SK-N-SH (cell line): ENCODE results near the gene USP40. TPM values are rescaled to one million over a fixed set of nuclear protein-coding genes. Genes with fewer than 3 reads are reported as not detected.

Experiments used
- CTCF ChIA-PET: fragments of 300-600, 350-600 bp; formaldehyde crosslinking; extraction: SDS; loops from one replicate; lab custom pipeline; 2021; lab: Yijun Ruan, JAX
- POLR2A ChIA-PET: fragments of 350-600 bp; sonication (Branson Sonifier 250); formaldehyde crosslinking; extraction: SDS; loops from one replicate; lab custom pipeline; 2020; ENCODE audit warnings: antibody characterized with exemption, inconsistent platforms; lab: Yijun Ruan, JAX
- DNase-seq: peaks from one replicate; pipeline ENCODE4 v3.0.0; 2012
- H2AFZ ChIP-seq: fragments of 200-600 bp; sonication (generic); 2 replicates; pipeline ENCODE4 v1.8.1; 2016; ENCODE audit warnings: antibody characterized with exemption, mild to moderate bottlenecking, low read depth
- H3F3A ChIP-seq: fragments of 200-600 bp; sonication (generic); replicated peaks from 2 replicates; pipeline ENCODE3; 2016; ENCODE audit warnings: antibody characterized with exemption, mild to moderate bottlenecking; ENCODE audit not compliant: insufficient read depth
- H3K27ac ChIP-seq, 2 experiments: fragments of 200-500 bp in 1 of 2; fragments of 200-600 bp in 1 of 2; sonication (Bioruptor generic) in 1 of 2; sonication (generic), shearing (Covaris generic) in 1 of 2; 2 replicates each; pipeline versions ENCODE4 v1.5.1 to v1.6.1; 2014 to 2016; ENCODE audit warnings: low read depth in 2 of 2, inconsistent platforms in 1 of 2, low read length in 1 of 2, mild to moderate bottlenecking in 1 of 2, mixed read lengths in 1 of 2
- H3K27me3 ChIP-seq: fragments of 200-600 bp; sonication (generic), shearing (Covaris generic); 2 replicates; pipeline ENCODE4 v1.6.1; 2016; ENCODE audit warnings: mixed run types; ENCODE audit not compliant: insufficient read depth
- H3K36me3 ChIP-seq, 2 experiments: fragments of 200-500 bp in 1 of 2; fragments of 200-600 bp in 1 of 2; sonication (Bioruptor generic) in 1 of 2; sonication (generic) in 1 of 2; replicated peaks in 1 of 2; 2 replicates each; pipeline versions ENCODE3 to v1.5.1; 2014 to 2016; ENCODE audit warnings: low read length in 1 of 2, mild to moderate bottlenecking in 1 of 2; ENCODE audit not compliant: insufficient read depth in 2 of 2, control insufficient read depth in 1 of 2
- H3K4me1 ChIP-seq, 2 experiments: fragments of 200-500 bp in 1 of 2; fragments of 200-600 bp in 1 of 2; sonication (Bioruptor generic) in 1 of 2; sonication (generic), shearing (Covaris generic) in 1 of 2; 2 replicates each; pipeline versions ENCODE4 v1.5.1 to v1.6.1; 2014 to 2016; ENCODE audit warnings: low read depth in 1 of 2, low read length in 1 of 2, mixed run types in 1 of 2; ENCODE audit not compliant: insufficient read depth in 2 of 2, control insufficient read depth in 1 of 2
- H3K4me2 ChIP-seq: fragments of 200-600 bp; sonication (generic), shearing (Covaris generic); 2 replicates; pipeline ENCODE4 v1.6.1; 2017; ENCODE audit warnings: mixed run types
- H3K4me3 ChIP-seq, 2 experiments: fragments of 200-500 bp in 1 of 2; fragments of 200-600 bp in 1 of 2; sonication (Bioruptor generic) in 1 of 2; sonication (generic), shearing (Covaris generic) in 1 of 2; 2 replicates each; pipeline versions ENCODE4 v1.5.1 to v1.8.1; 2014 to 2016; ENCODE audit warnings: low read depth in 2 of 2, inconsistent platforms in 1 of 2, low read length in 1 of 2, mild to moderate bottlenecking in 1 of 2, mixed read lengths in 1 of 2, moderate library complexity in 1 of 2
- H3K79me2 ChIP-seq: fragments of 200-600 bp; sonication (generic); 2 replicates; pipeline ENCODE4 v1.8.1; 2017; ENCODE audit warnings: mild to moderate bottlenecking; ENCODE audit not compliant: insufficient read depth
- H3K9ac ChIP-seq: fragments of 200-600 bp; sonication (generic); 2 replicates; pipeline ENCODE4 v1.6.1; 2017; ENCODE audit warnings: mixed run types
- H3K9me2 ChIP-seq: fragments of 200-600 bp; sonication (generic); 2 replicates; pipeline ENCODE4 v1.6.1; 2017; ENCODE audit warnings: mixed run types
- H3K9me3 ChIP-seq: fragments of 200-600 bp; sonication (generic); 2 replicates; pipeline ENCODE4 v1.6.1; 2017; ENCODE audit warnings: mixed run types, mild to moderate bottlenecking, moderate library complexity
- H4K20me1 ChIP-seq: fragments of 200-600 bp; sonication (generic); 2 replicates; pipeline ENCODE4 v1.6.1; 2017; ENCODE audit warnings: mild to moderate bottlenecking, mixed run types; ENCODE audit not compliant: insufficient read depth
- ELF1 ChIP-seq: IDR thresholded peaks from 2 replicates; pipeline ENCODE4 v1.4.0; 2012
- EP300 ChIP-seq, 2 experiments: IDR thresholded peaks; 2 replicates each; pipeline versions ENCODE4 v1.4.0 to v1.6.1; 2012; ENCODE audit warnings: borderline replicate concordance in 1 of 2, low read depth in 1 of 2, low read length in 1 of 2
- FOSL2 ChIP-seq: IDR thresholded peaks from 2 replicates; pipeline ENCODE4 v1.4.0; 2012; ENCODE audit warnings: low read depth, mild to moderate bottlenecking, moderate library complexity, borderline replicate concordance
- FOXJ3 ChIP-seq: sonication (generic); formaldehyde crosslinking; IDR thresholded peaks from 2 replicates; pipeline ENCODE4 v1.5.1; 2020; ENCODE audit warnings: mild to moderate bottlenecking, missing genetic modification reagents
- FOXM1 ChIP-seq: IDR thresholded peaks from 2 replicates; pipeline ENCODE4 v1.4.0; 2012; ENCODE audit warnings: low read depth, mild to moderate bottlenecking
- GATA2 ChIP-seq: sonication (generic); formaldehyde crosslinking; IDR thresholded peaks from 2 replicates; pipeline ENCODE4 v1.5.0; 2020; ENCODE audit warnings: mild to moderate bottlenecking, missing genetic modification reagents
- MXI1 ChIP-seq: IDR thresholded peaks from 2 replicates; pipeline ENCODE4 v1.6.1; 2012; ENCODE audit warnings: mild to moderate bottlenecking, low read depth, low read length, improper control_type of control experiment
- NFIC ChIP-seq: IDR thresholded peaks from 2 replicates; pipeline ENCODE4 v1.4.0; 2012; ENCODE audit warnings: borderline replicate concordance
- NRF1 ChIP-seq: IDR thresholded peaks from 2 replicates; pipeline ENCODE4 v1.6.1; 2012; ENCODE audit warnings: low read depth, mild to moderate bottlenecking, low read length
- POLR2AphosphoS5 ChIP-seq: IDR thresholded peaks from 2 replicates; pipeline ENCODE4 v1.6.1; 2012; ENCODE audit warnings: low read depth, low read length
- RCOR1 ChIP-seq: fragments of 150-350 bp; IDR thresholded peaks from 2 replicates; pipeline ENCODE4 v1.6.1; 2017; ENCODE audit warnings: antibody characterized with exemption, low read length
- RXRA ChIP-seq: IDR thresholded peaks from 2 replicates; pipeline ENCODE4 v1.4.0; 2012; ENCODE audit warnings: low read depth, mild to moderate bottlenecking, borderline replicate concordance
- SMC3 ChIP-seq: IDR thresholded peaks from 2 replicates; pipeline ENCODE4 v1.6.1; 2012; ENCODE audit warnings: low read depth, low read length, improper control_type of control experiment
- TAF1 ChIP-seq: IDR thresholded peaks from 2 replicates; pipeline ENCODE4 v1.6.1; 2012; ENCODE audit warnings: low read depth, mild to moderate bottlenecking, low read length, moderate library complexity, borderline replicate concordance
- TCF12 ChIP-seq: IDR thresholded peaks from 2 replicates; pipeline ENCODE4 v1.4.0; 2012
- TEAD4 ChIP-seq: IDR thresholded peaks from 2 replicates; pipeline ENCODE4 v1.4.0; 2012; ENCODE audit warnings: mild to moderate bottlenecking, borderline replicate concordance; ENCODE audit not compliant: insufficient read depth
- USF1 ChIP-seq: IDR thresholded peaks from 2 replicates; pipeline ENCODE4 v1.4.0; 2012; ENCODE audit warnings: low read depth, borderline replicate concordance
- USF2 ChIP-seq: fragments of 150-350 bp; IDR thresholded peaks from 2 replicates; pipeline ENCODE4 v1.6.1; 2017; ENCODE audit warnings: antibody characterized with exemption, low read length, low read depth, borderline replicate concordance
- ZBTB33 ChIP-seq: IDR thresholded peaks from 2 replicates; pipeline ENCODE4 v1.4.0; 2012; ENCODE audit warnings: low read depth, borderline replicate concordance
- WGBS: methylation state at CpG from one replicate; pipeline ENCODE4 v1.1.6; 2017; ENCODE audit warnings: low lambda C conversion rate; 5-methylcytosine and 5-hydroxymethylcytosine counted together
- polyA plus RNA-seq, 3 experiments: library from polyadenylated mRNA; depleted of rRNA; stranded (reverse); fragments of >200 nt; gene quantifications; 2 replicates each; pipeline ENCODE4 v1.2.3, GENCODE V29; 2012
- TF ChIP-seq, protein P1 (sequence below): fragments of 150-350 bp; IDR thresholded peaks from 2 replicates; pipeline ENCODE4 v1.6.1; 2016; ENCODE audit warnings: mild to moderate bottlenecking, low read depth, low read length

USP40 gene
- polyA plus RNA-seq, 1 of the 3 experiments (the other 2 are of a cell fraction) = 37.0 TPM

GRCh38 chr2:233455491-233455890 lies 111.1 kb downstream of the USP40 start:
- Histone ChIP-seq H2AFZ (no peak overlapping the region), H3K4me2 (no peak overlapping the region), H3K36me3 (peaks cover 0 to 57% of the 10 kb centered on the region in 2 experiments), H3K4me3 (no peak overlapping the region), H3K9ac (no peak overlapping the region), H3K27ac (no peak overlapping the region), H3K9me2 (no peaks in the 10 kb centered on the region), H3K79me2 (no peaks in the 10 kb centered on the region), H3K4me1 (no peaks in the 10 kb centered on the region), H3K27me3 (no peaks in the 10 kb centered on the region), H3K9me3 (no peaks in the 10 kb centered on the region), H4K20me1 (no peaks in the 10 kb centered on the region), H3F3A (no peaks in the 10 kb centered on the region)
- DNase-seq = no peak
- TF ChIP-seq ELF1 (no peak), GATA2 (CRISPR knock-in tag) (no peak), TEAD4 (no peak), RCOR1 (no peak), FOSL2 (no peak), NFIC (no peak), ZBTB33 (no peak), TCF12 (no peak), SMC3 (no peak), MXI1 (no peak), FOXM1 (no peak), EP300 (IDR thresholded peaks at IDR 0.05; ENCODE audit: borderline replicate concordance in 1 of 2, low read depth in 1 of 2, low read length in 1 of 2) (no peak), RXRA (no peak), USF1 (no peak), NRF1 (no peak), TAF1 (no peak), POLR2AphosphoS5 (no peak), FOXJ3 (CRISPR knock-in tag) (no peak), USF2 (no peak)
- TF ChIP-seq, protein P1, sequence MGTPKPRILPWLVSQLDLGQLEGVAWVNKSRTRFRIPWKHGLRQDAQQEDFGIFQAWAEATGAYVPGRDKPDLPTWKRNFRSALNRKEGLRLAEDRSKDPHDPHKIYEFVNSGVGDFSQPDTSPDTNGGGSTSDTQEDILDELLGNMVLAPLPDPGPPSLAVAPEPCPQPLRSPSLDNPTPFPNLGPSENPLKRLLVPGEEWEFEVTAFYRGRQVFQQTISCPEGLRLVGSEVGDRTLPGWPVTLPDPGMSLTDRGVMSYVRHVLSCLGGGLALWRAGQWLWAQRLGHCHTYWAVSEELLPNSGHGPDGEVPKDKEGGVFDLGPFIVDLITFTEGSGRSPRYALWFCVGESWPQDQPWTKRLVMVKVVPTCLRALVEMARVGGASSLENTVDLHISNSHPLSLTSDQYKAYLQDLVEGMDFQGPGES = no peak
- 95% methylated on average over 3 of the region's 7 CpGs for WGBS
- CTCF ChIA-PET = interaction anchor here (3.7 kb wide), 1 partner anchor 11 kb away, joined by 23 read pairs; no protein-coding TSS in a partner anchor
- POLR2A ChIA-PET = no interaction called here
